DND-41 (cell line): Measurements from ENCODE around the gene RUNX2.

Experiments
- ATAC-seq: fragments of 200-7000 bp; cut with Tn5 transposase; 3 replicates; pipeline ENCODE4 v1.9.1; 2021; ENCODE audit warnings: low read depth; ENCODE audit not compliant: insufficient read depth
- DNase-seq: peaks from one replicate; pipeline ENCODE4 v3.0.0-alpha.2; 2020
- H2AFZ ChIP-seq: 2 replicates; pipeline ENCODE4 v1.6.0; 2012; ENCODE audit warnings: low read depth, low read length
- H3K27ac ChIP-seq: 2 replicates; pipeline ENCODE4 v1.5.1; 2012; ENCODE audit warnings: low read length, inconsistent platforms
- H3K27me3 ChIP-seq: fragments of 200-600 bp; sonication (generic); 2 replicates; pipeline ENCODE4 v1.6.0; 2012; ENCODE audit warnings: low read length, mild to moderate bottlenecking, inconsistent platforms; ENCODE audit not compliant: insufficient read depth, poor library complexity
- H3K36me3 ChIP-seq: 2 replicates; pipeline ENCODE4 v1.5.1; 2012; ENCODE audit warnings: low read length, inconsistent platforms; ENCODE audit not compliant: insufficient read depth
- H3K4me1 ChIP-seq: 2 replicates; pipeline ENCODE4 v1.5.1; 2012; ENCODE audit warnings: mild to moderate bottlenecking, low read length; ENCODE audit not compliant: insufficient read depth
- H3K4me2 ChIP-seq: 2 replicates; pipeline ENCODE4 v1.6.0; 2012; ENCODE audit warnings: mild to moderate bottlenecking, moderate library complexity, low read length, inconsistent platforms; ENCODE audit not compliant: insufficient read depth
- H3K4me3 ChIP-seq, 2 experiments: fragments of 200-600 bp in 1 of 2; shearing (Covaris generic) in 1 of 2; 2 replicates each; pipeline ENCODE4 v1.5.1; 2012 to 2016; ENCODE audit warnings: inconsistent platforms in 2 of 2, low read length in 2 of 2, mild to moderate bottlenecking in 2 of 2, low read depth in 1 of 2, moderate library complexity in 1 of 2
- H3K79me2 ChIP-seq: 2 replicates; pipeline ENCODE4 v1.6.0; 2012; ENCODE audit warnings: low read length, inconsistent platforms; ENCODE audit not compliant: insufficient read depth
- H3K9ac ChIP-seq: 2 replicates; pipeline ENCODE4 v1.6.0; 2012; ENCODE audit warnings: low read depth, mild to moderate bottlenecking, inconsistent platforms, low read length, moderate library complexity
- H3K9me3 ChIP-seq: 2 replicates; pipeline ENCODE4 v1.5.1; 2012; ENCODE audit warnings: low read length, moderate library complexity, mild to moderate bottlenecking, inconsistent platforms; ENCODE audit not compliant: insufficient read depth, severe bottlenecking
- H4K20me1 ChIP-seq: 2 replicates; pipeline ENCODE4 v1.6.0; 2012; ENCODE audit warnings: low read length; ENCODE audit not compliant: insufficient read depth
- CTCF ChIP-seq: IDR thresholded peaks from 2 replicates; pipeline ENCODE4 v1.5.1; 2012; ENCODE audit warnings: borderline replicate concordance, low read length, moderate library complexity, mild to moderate bottlenecking; ENCODE audit not compliant: poor library complexity, severe bottlenecking; ENCODE audit errors: extremely low read depth
- EZH2 ChIP-seq: IDR thresholded peaks from 3 replicates; pipeline ENCODE4 v1.6.1; 2012; ENCODE audit warnings: borderline replicate concordance, low read depth, mild to moderate bottlenecking, moderate library complexity, low read length, inconsistent platforms; ENCODE audit not compliant: severe bottlenecking

Gene RUNX2

DNA sequence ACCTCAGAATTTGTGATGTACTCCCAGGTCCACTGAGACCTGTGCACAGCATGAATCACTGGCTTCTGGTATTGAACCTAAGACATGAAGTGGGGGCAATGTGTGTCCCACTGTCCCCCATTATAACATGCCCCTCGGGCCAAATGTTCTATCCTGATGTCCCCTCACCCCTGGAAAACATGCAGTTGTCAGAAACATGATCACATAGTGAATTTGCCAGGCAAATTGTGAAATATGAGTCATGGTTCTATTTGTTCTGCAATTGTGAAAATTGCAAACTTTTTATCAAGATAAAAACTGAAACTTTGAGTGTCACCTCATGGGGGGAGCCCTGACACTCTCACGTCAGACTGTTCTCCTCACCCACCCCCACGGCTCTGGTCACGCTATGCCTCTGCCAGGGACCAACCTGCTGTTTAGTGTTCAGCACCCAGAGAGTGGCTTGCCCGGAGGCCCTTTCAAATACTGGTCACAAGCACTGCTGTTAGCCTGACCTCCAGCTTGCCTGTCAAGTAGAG lies 382.2 kb downstream of the RUNX2 start:
- Histone ChIP-seq H4K20me1 (no peaks in the 10 kb centered on the region), H3K27me3 (no peaks in the 10 kb centered on the region), H3K36me3 (no peaks in the 10 kb centered on the region), H3K4me2 (no peak overlapping the region), H3K9ac (no peak overlapping the region), H2AFZ (no peak overlapping the region), H3K27ac (no peak overlapping the region), H3K79me2 (no peaks in the 10 kb centered on the region), H3K4me1 (peaks cover 14% of the 10 kb centered on the region), H3K4me3 (no peak overlapping the region), H3K9me3 (no peaks in the 10 kb centered on the region)
- TF ChIP-seq EZH2 (no peak), CTCF (no peak)
- ATAC-seq = no peak
- no peak for DNase-seq

DNA sequence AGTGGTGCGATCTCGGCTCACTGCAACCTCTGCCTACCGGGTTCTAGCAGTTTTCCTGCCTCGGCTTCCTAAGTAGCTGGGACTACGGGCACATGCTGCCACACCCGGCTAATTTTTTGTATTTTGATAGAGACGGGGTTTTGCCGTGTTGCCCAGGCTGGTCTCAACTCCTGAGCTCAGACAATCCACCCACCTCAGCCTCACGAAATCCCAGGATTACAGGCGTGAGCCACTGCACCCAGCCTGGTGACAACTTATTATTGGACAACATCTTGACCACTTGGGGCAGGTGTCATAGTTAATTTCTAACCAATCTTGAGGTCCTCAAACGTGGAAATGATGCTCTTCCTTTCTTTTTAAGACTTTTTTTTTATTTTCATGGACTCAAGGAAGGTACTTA lies 383.9 kb downstream of the RUNX2 start:
- Histone ChIP-seq H3K9ac (no peak overlapping the region), H3K27me3 (no peaks in the 10 kb centered on the region), H3K9me3 (no peaks in the 10 kb centered on the region), H3K79me2 (no peaks in the 10 kb centered on the region), H2AFZ (no peak overlapping the region), H3K4me2 (no peak overlapping the region), H3K4me3 (no peak overlapping the region), H3K27ac (no peak overlapping the region), H3K4me1 (peaks cover 14% of the 10 kb centered on the region), H4K20me1 (no peaks in the 10 kb centered on the region), H3K36me3 (no peaks in the 10 kb centered on the region)
- ATAC-seq (no peak), DNase-seq (no peak)
- no peak for TF ChIP-seq EZH2
- no peak for TF ChIP-seq CTCF

GRCh38 chr6:45712786-45713185 lies 384.7 kb downstream of the RUNX2 start:
- Histone ChIP-seq H3K27ac (no peak overlapping the region), H3K4me2 (no peak overlapping the region), H3K79me2 (no peaks in the 10 kb centered on the region), H3K36me3 (no peaks in the 10 kb centered on the region), H3K4me3 (no peak overlapping the region), H4K20me1 (no peaks in the 10 kb centered on the region), H3K27me3 (no peaks in the 10 kb centered on the region), H3K9me3 (no peaks in the 10 kb centered on the region), H3K4me1 (peaks cover 14% of the 10 kb centered on the region), H3K9ac (no peak overlapping the region), H2AFZ (no peak overlapping the region)
- no peak for TF ChIP-seq CTCF
- no peak for TF ChIP-seq EZH2
- ATAC-seq = no peak
- no peak for DNase-seq
